Colon (tissue), 2 donors: ENCODE data around the gene PRDM8.

Experiments used
- FAIRE-seq: peaks from 2 replicates; lab custom pipeline; 2012; peaks lifted over from hg19 to GRCh38; lab: Jason Lieb, UNC
- donor health status: control.
- donor health status: control.

Gene PRDM8

GRCh38 chr4:80184053-80184824 is 13.1 kb upstream of the PRDM8 start:
- FAIRE-seq = no peak

GRCh38 chr4:80184825-80185756 is 12.2 kb upstream of the PRDM8 start:
- FAIRE-seq = no peak

GRCh38 chr4:80185787-80186548 is 11.3 kb upstream of the PRDM8 start:
- no peak for FAIRE-seq

GRCh38 chr4:80186676-80187075 is 10.6 kb upstream of the PRDM8 start:
- no peak for FAIRE-seq

- no peak for FAIRE-seq
These were observed 9.6 kb upstream of the PRDM8 start for GRCh38 chr4:80187677-80188076.

GRCh38 chr4:80188457-80188800 is 8.9 kb upstream of the PRDM8 start:
- FAIRE-seq = no peak

GRCh38 chr4:80188801-80189458 is 8.4 kb upstream of the PRDM8 start:
- FAIRE-seq = no peak

GRCh38 chr4:80189581-80189955 is 7.7 kb upstream of the PRDM8 start:
- no peak for FAIRE-seq

- FAIRE-seq = no peak
These were observed 7.2 kb upstream of the PRDM8 start for GRCh38 chr4:80189956-80190677.

GRCh38 chr4:80192252-80192866 is 4.9 kb upstream of the PRDM8 start:
- FAIRE-seq = no peak

GRCh38 chr4:80192937-80193336 is 4.4 kb upstream of the PRDM8 start:
- no peak for FAIRE-seq

GRCh38 chr4:80195441-80196140 is 1.7 kb upstream of the PRDM8 start:
- no peak for FAIRE-seq

- no peak for FAIRE-seq
These were observed 913 bp upstream of the PRDM8 start for GRCh38 chr4:80196259-80196921.

GRCh38 chr4:80197601-80198440 is 518 bp downstream of the PRDM8 start:
- no peak for FAIRE-seq

- no peak for FAIRE-seq
These were observed 1.1 kb downstream of the PRDM8 start for GRCh38 chr4:80198441-80198837.

- no peak for FAIRE-seq
These were observed 1.8 kb downstream of the PRDM8 start for GRCh38 chr4:80199004-80199560.

GRCh38 chr4:80199947-80200346 is 2.6 kb downstream of the PRDM8 start:
- no peak for FAIRE-seq
